WTC11 (cell line): ENCODE results near the gene C16orf95. TPM values are rescaled to one million over a fixed set of nuclear protein-coding genes. Genes with fewer than 3 reads are reported as not detected.
A peak's percentile ranks its signal among the peaks of the same experiment; 100 is the strongest.

Experiments used
- ATAC-seq: fragments of 200-7000 bp; cut with Tn5 transposase; 2 replicates; pipeline ENCODE4 v1.10.0; 2021; ENCODE audit warnings: mild to moderate bottlenecking, moderate library complexity
- CTCF ChIA-PET: fragments of 300-600 bp; sonication (Branson Sonifier 250); formaldehyde crosslinking; loops from one replicate; lab custom pipeline; 2021; ENCODE audit warnings: antibody characterized with exemption; lab: Charles Lee
- POLR2A ChIA-PET: fragments of 350-600 bp; sonication (Branson Sonifier 250); formaldehyde crosslinking; loops from one replicate; lab custom pipeline; 2021; ENCODE audit warnings: antibody characterized with exemption; lab: Charles Lee
- DNase-seq: peaks from one replicate; pipeline ENCODE4 v3.0.0; 2021; ENCODE audit warnings: low spot score
- H3K27ac Mint-ChIP-seq: 2 replicates; pipeline ENCODE4 v1.8.0; 2021; ENCODE audit warnings: mixed read lengths
- H3K27me3 Mint-ChIP-seq: 2 replicates; pipeline ENCODE4 v1.8.0; 2021; ENCODE audit warnings: low read depth, mild to moderate bottlenecking, moderate library complexity, mixed read lengths
- H3K36me3 Mint-ChIP-seq: 2 replicates; pipeline ENCODE4 v1.8.0; 2021; ENCODE audit warnings: mixed read lengths
- H3K4me1 Mint-ChIP-seq: 2 replicates; pipeline ENCODE4 v1.8.0; 2022; ENCODE audit warnings: mixed read lengths
- H3K4me3 Mint-ChIP-seq: 2 replicates; pipeline ENCODE4 v1.8.0; 2021; ENCODE audit warnings: mild to moderate bottlenecking, moderate library complexity, mixed read lengths
- H3K9me3 Mint-ChIP-seq: 2 replicates; pipeline ENCODE4 v1.8.0; 2021; ENCODE audit warnings: mixed read lengths
- AR ChIP-seq: fragments of 250-450 bp; sonication (Bioruptor Pico); IDR thresholded peaks from 2 replicates; pipeline ENCODE4 v1.9.0; 2021; ENCODE audit warnings: mild to moderate bottlenecking
- ATF6 ChIP-seq: sonication (generic); formaldehyde crosslinking; IDR thresholded peaks from 2 replicates; pipeline ENCODE4 v1.8.1; 2023; ENCODE audit warnings: mild to moderate bottlenecking, missing genetic modification reagents
- CREM ChIP-seq: sonication (generic); formaldehyde crosslinking; IDR thresholded peaks from 2 replicates; pipeline ENCODE4 v1.8.1; 2022; ENCODE audit warnings: mild to moderate bottlenecking, missing genetic modification reagents, moderate library complexity
- GABPB1 ChIP-seq: sonication (generic); formaldehyde crosslinking; IDR thresholded peaks from 2 replicates; pipeline ENCODE4 v1.8.1; 2023; ENCODE audit warnings: mild to moderate bottlenecking, missing genetic modification reagents
- GTF2I ChIP-seq: fragments of 250-450 bp; sonication (Bioruptor Pico); conservative IDR thresholded peaks from 2 replicates; pipeline ENCODE4 v1.4.0; 2021; ENCODE audit warnings: mild to moderate bottlenecking
- HMGXB4 ChIP-seq: sonication (generic); formaldehyde crosslinking; IDR thresholded peaks from 2 replicates; pipeline ENCODE4 v1.8.1; 2023; ENCODE audit warnings: mild to moderate bottlenecking, moderate library complexity, missing genetic modification reagents
- IRF1 ChIP-seq: sonication (generic); formaldehyde crosslinking; IDR thresholded peaks from 2 replicates; pipeline ENCODE4 v1.8.0; 2023; ENCODE audit warnings: missing genetic modification reagents
- IRF2 ChIP-seq: sonication (generic); formaldehyde crosslinking; IDR thresholded peaks from 2 replicates; pipeline ENCODE4 v1.8.0; 2022; ENCODE audit warnings: low read depth, missing genetic modification reagents, borderline replicate concordance
- KAT7 ChIP-seq: sonication (generic); formaldehyde crosslinking; IDR thresholded peaks from 2 replicates; pipeline ENCODE4 v1.8.1; 2023; ENCODE audit warnings: missing genetic modification reagents, mild to moderate bottlenecking, borderline replicate concordance
- MLX ChIP-seq: sonication (generic); formaldehyde crosslinking; IDR thresholded peaks from 2 replicates; pipeline ENCODE4 v1.8.1; 2023; ENCODE audit warnings: mild to moderate bottlenecking, missing genetic modification reagents, moderate library complexity
- MXD4 ChIP-seq: fragments of 250-450 bp; sonication (Bioruptor Pico); IDR thresholded peaks from 2 replicates; pipeline ENCODE4 v1.8.0; 2021; ENCODE audit warnings: mild to moderate bottlenecking, moderate library complexity, borderline replicate concordance
- TEAD1 ChIP-seq: sonication (generic); formaldehyde crosslinking; IDR thresholded peaks from 2 replicates; pipeline ENCODE4 v1.8.0; 2022; ENCODE audit warnings: mild to moderate bottlenecking, missing genetic modification reagents
- TP53 ChIP-seq: sonication (generic); formaldehyde crosslinking; IDR thresholded peaks from 2 replicates; pipeline ENCODE4 v1.8.1; 2023; ENCODE audit warnings: mild to moderate bottlenecking, missing genetic modification reagents
- USF1 ChIP-seq: sonication (generic); formaldehyde crosslinking; IDR thresholded peaks from 2 replicates; pipeline ENCODE4 v1.8.0; 2022; ENCODE audit warnings: mild to moderate bottlenecking, missing genetic modification reagents
- ZBTB21 ChIP-seq: sonication (generic); formaldehyde crosslinking; IDR thresholded peaks from 2 replicates; pipeline ENCODE4 v1.8.1; 2023; ENCODE audit warnings: mild to moderate bottlenecking, missing genetic modification reagents, borderline replicate concordance
- ZBTB43 ChIP-seq: sonication (generic); formaldehyde crosslinking; IDR thresholded peaks from 2 replicates; pipeline ENCODE4 v1.8.1; 2023; ENCODE audit warnings: mild to moderate bottlenecking, missing genetic modification reagents
- ZNF121 ChIP-seq: sonication (generic); formaldehyde crosslinking; IDR thresholded peaks from 2 replicates; pipeline ENCODE4 v1.8.0; 2023; ENCODE audit warnings: missing genetic modification reagents
- ZNF425 ChIP-seq: fragments of 250-450 bp; sonication (Bioruptor Pico); conservative IDR thresholded peaks from 2 replicates; pipeline ENCODE4 v1.9.0; 2021; ENCODE audit warnings: mild to moderate bottlenecking
- total RNA-seq: library from RNA; stranded (reverse); gene quantifications from 3 replicates; pipeline ENCODE4 v1.2.3, GENCODE V29; 2021

Gene C16orf95
- total RNA-seq, 1 experiment from 2014 or later, result 5.7 TPM

GRCh38 chr16:87295661-87296531 is 21.3 kb downstream of the C16orf95 start:
- CTCF ChIA-PET, result interaction anchor here (0.6 to 2.9 kb wide), 5 partner anchors 10 to 441 kb away, joined by 3 to 31 read pairs (median 3); no protein-coding TSS in a partner anchor
- DNase-seq, result no peak
- no peak overlapping the region for H3K4me3 Mint-ChIP-seq
- TF ChIP-seq ZNF121 (CRISPR knock-in tag) (no peak), MLX (CRISPR knock-in tag) (no peak), IRF2 (CRISPR knock-in tag) (no peak), ZBTB43 (CRISPR knock-in tag) (no peak), CREM (no peak), TP53 (CRISPR knock-in tag) (no peak), IRF1 (CRISPR knock-in tag) (no peak), HMGXB4 (CRISPR knock-in tag) (no peak), ZBTB21 (no peak), ATF6 (CRISPR knock-in tag) (no peak)
- TF ChIP-seq, all 79 proteins: peak for 0
- Mint-ChIP-seq H3K36me3 (peaks cover 16% of the 10 kb centered on the region), H3K27ac (0 out of 2 replicates have a peak overlapping the region, but pooled peaks have one; percentile 19), H3K9me3 (peaks cover 16% of the 10 kb centered on the region), H3K4me1 (no peaks in the 10 kb centered on the region), H3K27me3 (peaks cover 2% of the 10 kb centered on the region; the same call in 1 of the 2 replicates)
- POLR2A ChIA-PET, result no interaction called here
- no peak for ATAC-seq

GRCh38 chr16:87295259-87295658 is 21.9 kb downstream of the C16orf95 start:
- no peak overlapping the region for H3K27ac Mint-ChIP-seq
- CTCF ChIA-PET, result no interaction called here
- peak; percentile 81 for ATAC-seq
- no peak for TF ChIP-seq ATF6 (CRISPR knock-in tag)
- TF ChIP-seq TEAD1 (CRISPR knock-in tag), result no peak
- TF ChIP-seq USF1, result no peak
- no peak for TF ChIP-seq GABPB1
- no peak for TF ChIP-seq AR (CRISPR knock-in tag)
- TF ChIP-seq ZNF425 (CRISPR knock-in tag), result no peak
- no peak for TF ChIP-seq ZNF121 (CRISPR knock-in tag)
- TF ChIP-seq KAT7 (CRISPR knock-in tag), result no peak
- no peak for TF ChIP-seq MXD4 (CRISPR knock-in tag)
- TF ChIP-seq GTF2I, result no peak

More at GRCh38 chr16:87295259-87295658, 21.9 kb downstream of the C16orf95 start:
- no peak for DNase-seq
- Mint-ChIP-seq H3K4me3 (no peak overlapping the region), H3K27me3 (peaks cover 2% of the 10 kb centered on the region; the same call in 1 of the 2 replicates), H3K36me3 (peaks cover 16% of the 10 kb centered on the region), H3K9me3 (peaks cover 16% of the 10 kb centered on the region), H3K4me1 (no peaks in the 10 kb centered on the region)
- POLR2A ChIA-PET, result no interaction called here
